Measurements from ENCODE around the gene MAP3K1.
A peak's percentile ranks its signal among the peaks of the same experiment; 100 is the strongest.

MAP3K1 gene

DNA sequence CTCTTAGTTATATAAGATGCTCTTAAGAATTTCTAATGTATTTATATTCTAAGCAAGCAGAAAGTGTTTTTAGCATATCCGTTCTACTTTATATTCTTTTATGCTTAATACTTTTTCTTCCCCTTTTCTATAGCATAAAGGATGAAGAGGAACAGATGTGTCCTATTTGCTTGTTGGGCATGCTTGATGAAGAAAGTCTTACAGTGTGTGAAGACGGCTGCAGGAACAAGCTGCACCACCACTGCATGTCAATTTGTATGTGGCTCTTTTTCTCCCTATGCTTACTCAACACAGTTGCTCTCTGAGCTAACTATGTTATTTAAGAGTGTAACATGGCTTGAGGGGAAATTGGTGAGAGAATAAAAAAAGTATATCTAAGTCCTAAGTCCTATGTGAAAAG lies 56.4 kb downstream of the MAP3K1 start:
- peaks cover 5 to 55% (median 28%) of the 10 kb centered on the region in 4 experiments for H3K36me3 ChIP-seq (ENCODE audit: control insufficient read depth in 4 of 4, insufficient read depth in 4 of 4, low read length in 3 of 4)
- ChIA-PET POLR2A (interaction anchor here (1.1 kb wide), 1 partner anchor 11 kb away, joined by 3 read pairs; no protein-coding TSS in a partner anchor), CTCF (interaction anchor here (2.5 kb wide), 1 partner anchor 10 kb away, joined by 5 read pairs; no protein-coding TSS in a partner anchor)
- H3K4me3 ChIP-seq (ENCODE audit: control insufficient read depth in 1 of 7, extremely low read depth in 1 of 7, insufficient read depth in 4 of 7, low read depth in 2 of 7, low read length in 6 of 7), result no peak overlapping the region
- peaks cover 0 to 39% (median 10%) of the 10 kb centered on the region in 4 experiments for H3K4me1 ChIP-seq (ENCODE audit: control extremely low read depth in 1 of 4, control insufficient read depth in 4 of 4, insufficient read depth in 4 of 4, low read length in 3 of 4)
- DNase-seq, result peak in 2 of 3 donors; percentile 74 to 80
- no peaks in the 10 kb centered on the region for H3K9me3 ChIP-seq (ENCODE audit: control extremely low read depth in 1 of 5, control insufficient read depth in 4 of 5, insufficient read depth in 2 of 5, low read depth in 1 of 5, low read length in 4 of 5)
- H3K27me3 ChIP-seq (replicated peaks in 2 of 5; ENCODE audit: control insufficient read depth in 4 of 5, insufficient read depth in 5 of 5, low read length in 4 of 5), result no peaks in the 10 kb centered on the region
- 20% methylated on average over 1 of the region's 2 CpGs for WGBS (ENCODE audit: insufficient coverage)
- H3K27ac ChIP-seq (ENCODE audit: insufficient read depth in 1 of 2, low read depth in 1 of 2, low read length in 2 of 2, poor library complexity in 1 of 2, severe bottlenecking in 2 of 2), result peak overlapping the region in 1 of 2 experiments; percentile 47

GRCh38 chr5:56873056-56873455 lies 57.7 kb downstream of the MAP3K1 start:
- DNase-seq, result no peak
- CTCF ChIA-PET, result interaction anchor here (2.5 kb wide), 1 partner anchor 11 kb away, joined by 5 read pairs; no protein-coding TSS in a partner anchor
- Histone ChIP-seq H3K27me3 (replicated peaks in 2 of 5; ENCODE audit: control insufficient read depth in 4 of 5, insufficient read depth in 5 of 5, low read length in 4 of 5) (no peaks in the 10 kb centered on the region), H3K4me1 (ENCODE audit: control extremely low read depth in 1 of 4, control insufficient read depth in 4 of 4, insufficient read depth in 4 of 4, low read length in 3 of 4) (peaks cover 0 to 48% (median 16%) of the 10 kb centered on the region in 4 experiments), H3K36me3 (ENCODE audit: control insufficient read depth in 4 of 4, insufficient read depth in 4 of 4, low read length in 3 of 4) (peaks cover 5 to 64% (median 26%) of the 10 kb centered on the region in 4 experiments), H3K4me3 (ENCODE audit: control insufficient read depth in 1 of 7, extremely low read depth in 1 of 7, insufficient read depth in 4 of 7, low read depth in 2 of 7, low read length in 6 of 7) (peak overlapping the region in 1 of 7 experiments; percentile 52), H3K27ac (ENCODE audit: insufficient read depth in 1 of 2, low read depth in 1 of 2, low read length in 2 of 2, poor library complexity in 1 of 2, severe bottlenecking in 2 of 2) (peak overlapping the region; percentile 37 to 63), H3K9me3 (ENCODE audit: control extremely low read depth in 1 of 5, control insufficient read depth in 4 of 5, insufficient read depth in 2 of 5, low read depth in 1 of 5, low read length in 4 of 5) (no peaks in the 10 kb centered on the region)
- 0% methylated on average over 2 of the region's 3 CpGs for WGBS (ENCODE audit: insufficient coverage)
- POLR2A ChIA-PET, result interaction anchor here (0.7 kb wide), 1 partner anchor 1804 kb away, joined by 3 read pairs; no protein-coding TSS in a partner anchor

GRCh38 chr5:56876327-56876726 lies 61.0 kb downstream of the MAP3K1 start:
- ChIA-PET CTCF (no interaction called here), POLR2A (no interaction called here)
- no peaks in the 10 kb centered on the region for H3K9me3 ChIP-seq (ENCODE audit: control extremely low read depth in 1 of 5, control insufficient read depth in 4 of 5, insufficient read depth in 2 of 5, low read depth in 1 of 5, low read length in 4 of 5)
- peak overlapping the region in 1 of 2 experiments; percentile 14 for H3K27ac ChIP-seq (ENCODE audit: insufficient read depth in 1 of 2, low read depth in 1 of 2, low read length in 2 of 2, poor library complexity in 1 of 2, severe bottlenecking in 2 of 2)
- 0% methylated on average over 1 of the region's 3 CpGs for WGBS (ENCODE audit: insufficient coverage)
- H3K4me3 ChIP-seq (ENCODE audit: control insufficient read depth in 1 of 7, extremely low read depth in 1 of 7, insufficient read depth in 4 of 7, low read depth in 2 of 7, low read length in 6 of 7), result no peak overlapping the region
- no peaks in the 10 kb centered on the region for H3K27me3 ChIP-seq (replicated peaks in 2 of 5; ENCODE audit: control insufficient read depth in 4 of 5, insufficient read depth in 5 of 5, low read length in 4 of 5)
- H3K4me1 ChIP-seq (ENCODE audit: control extremely low read depth in 1 of 4, control insufficient read depth in 4 of 4, insufficient read depth in 4 of 4, low read length in 3 of 4), result peaks cover 0 to 46% (median 16%) of the 10 kb centered on the region in 4 experiments
- peaks cover 10 to 66% (median 30%) of the 10 kb centered on the region in 4 experiments for H3K36me3 ChIP-seq (ENCODE audit: control insufficient read depth in 4 of 4, insufficient read depth in 4 of 4, low read length in 3 of 4)
- DNase-seq, result peak in 2 of 3 donors; percentile 29 to 33

- POLR2A ChIA-PET, result no interaction called here
- no peak overlapping the region for H3K4me3 ChIP-seq (ENCODE audit: control insufficient read depth in 1 of 7, extremely low read depth in 1 of 7, insufficient read depth in 4 of 7, low read depth in 2 of 7, low read length in 6 of 7)
- H3K9me3 ChIP-seq (ENCODE audit: control extremely low read depth in 1 of 5, control insufficient read depth in 4 of 5, insufficient read depth in 2 of 5, low read depth in 1 of 5, low read length in 4 of 5), result no peaks in the 10 kb centered on the region
- no peak overlapping the region for H3K27ac ChIP-seq (ENCODE audit: insufficient read depth in 1 of 2, low read depth in 1 of 2, low read length in 2 of 2, poor library complexity in 1 of 2, severe bottlenecking in 2 of 2)
- peaks cover 0 to 11% (median 7%) of the 10 kb centered on the region in 4 experiments for H3K4me1 ChIP-seq (ENCODE audit: control extremely low read depth in 1 of 4, control insufficient read depth in 4 of 4, insufficient read depth in 4 of 4, low read length in 3 of 4)
- CTCF ChIA-PET, result no interaction called here
- H3K36me3 ChIP-seq (ENCODE audit: control insufficient read depth in 4 of 4, insufficient read depth in 4 of 4, low read length in 3 of 4), result peaks cover 24 to 72% (median 47%) of the 10 kb centered on the region in 4 experiments
- 100% methylated on average over 5 of the region's 5 CpGs for WGBS (ENCODE audit: insufficient coverage)
- no peak for DNase-seq
- no peaks in the 10 kb centered on the region for H3K27me3 ChIP-seq (replicated peaks in 2 of 5; ENCODE audit: control insufficient read depth in 4 of 5, insufficient read depth in 5 of 5, low read length in 4 of 5)
These were observed 66.2 kb downstream of the MAP3K1 start for GRCh38 chr5:56881571-56881970.

DNA sequence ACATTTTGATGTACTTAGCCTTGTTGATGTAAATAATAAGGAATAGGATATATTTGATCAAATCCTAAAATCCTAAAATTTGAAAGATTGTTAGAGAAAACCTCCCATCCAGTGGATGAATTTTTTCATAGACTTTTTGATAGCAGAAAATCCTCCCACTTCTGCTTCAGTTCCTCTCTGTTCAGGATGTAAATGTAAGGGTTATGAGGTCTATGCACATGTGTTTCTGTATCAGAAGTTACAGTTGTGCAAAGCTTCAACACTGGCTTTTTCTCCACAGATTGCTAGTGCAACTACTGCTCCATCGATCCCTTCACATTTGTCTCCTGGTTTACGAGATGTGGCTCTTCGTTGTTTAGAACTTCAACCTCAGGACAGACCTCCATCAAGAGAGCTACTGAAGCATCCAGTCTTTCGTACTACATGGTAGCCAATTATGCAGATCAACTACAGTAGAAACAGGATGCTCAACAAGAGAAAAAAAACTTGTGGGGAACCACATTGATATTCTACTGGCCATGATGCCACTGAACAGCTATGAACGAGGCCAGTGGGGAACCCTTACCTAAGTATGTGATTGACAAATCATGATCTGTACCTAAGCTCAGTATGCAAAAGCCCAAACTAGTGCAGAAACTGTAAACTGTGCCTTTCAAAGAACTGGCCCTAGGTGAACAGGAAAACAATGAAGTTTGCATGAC lies 78.1 kb downstream of the MAP3K1 start:
- ChIA-PET CTCF (interaction anchor here (0.8 to 1.4 kb wide), 3 partner anchors 11 to 42 kb away, joined by 3 to 4 read pairs (median 3); no protein-coding TSS in a partner anchor), POLR2A (interaction anchor here (0.6 kb wide), 1 partner anchor 565 kb away, joined by 6 read pairs; no protein-coding TSS in a partner anchor)
- Histone ChIP-seq H3K27ac (ENCODE audit: insufficient read depth in 1 of 2, low read depth in 1 of 2, low read length in 2 of 2, poor library complexity in 1 of 2, severe bottlenecking in 2 of 2) (no peak overlapping the region), H3K36me3 (ENCODE audit: control insufficient read depth in 4 of 4, insufficient read depth in 4 of 4, low read length in 3 of 4) (peaks cover 10 to 47% (median 34%) of the 10 kb centered on the region in 4 experiments), H3K4me1 (ENCODE audit: control extremely low read depth in 1 of 4, control insufficient read depth in 4 of 4, insufficient read depth in 4 of 4, low read length in 3 of 4) (no peaks in the 10 kb centered on the region), H3K27me3 (replicated peaks in 2 of 5; ENCODE audit: control insufficient read depth in 4 of 5, insufficient read depth in 5 of 5, low read length in 4 of 5) (no peaks in the 10 kb centered on the region), H3K4me3 (ENCODE audit: control insufficient read depth in 1 of 7, extremely low read depth in 1 of 7, insufficient read depth in 4 of 7, low read depth in 2 of 7, low read length in 6 of 7) (no peak overlapping the region), H3K9me3 (ENCODE audit: control extremely low read depth in 1 of 5, control insufficient read depth in 4 of 5, insufficient read depth in 2 of 5, low read depth in 1 of 5, low read length in 4 of 5) (no peaks in the 10 kb centered on the region)
- 96% methylated on average over 5 of the region's 5 CpGs for WGBS (ENCODE audit: insufficient coverage)
- no peak for DNase-seq

DNA sequence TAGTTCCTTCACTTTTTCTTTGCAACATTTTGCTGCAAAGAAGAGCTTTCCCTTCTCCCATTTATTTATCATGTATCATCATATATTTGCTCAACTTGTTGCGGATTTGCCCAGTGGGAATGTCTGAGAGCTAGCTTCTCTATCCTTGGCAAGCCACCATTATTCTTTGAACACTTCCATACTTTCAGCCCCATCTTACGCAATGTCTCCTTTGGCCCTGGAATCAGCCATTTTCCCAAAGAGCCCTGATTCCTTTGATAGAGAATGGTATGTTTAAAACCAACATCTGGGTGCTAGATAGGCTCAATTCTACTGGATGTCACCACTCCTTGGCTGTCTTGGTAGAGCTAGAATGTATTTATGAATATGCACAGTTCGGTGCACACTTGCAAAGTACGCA lies 81.4 kb downstream of the MAP3K1 start:
- Histone ChIP-seq H3K4me1 (ENCODE audit: control extremely low read depth in 1 of 4, control insufficient read depth in 4 of 4, insufficient read depth in 4 of 4, low read length in 3 of 4) (peaks cover 0 to 5% (median 2%) of the 10 kb centered on the region in 4 experiments), H3K27ac (ENCODE audit: insufficient read depth in 1 of 2, low read depth in 1 of 2, low read length in 2 of 2, poor library complexity in 1 of 2, severe bottlenecking in 2 of 2) (no peak overlapping the region), H3K4me3 (ENCODE audit: control insufficient read depth in 1 of 7, extremely low read depth in 1 of 7, insufficient read depth in 4 of 7, low read depth in 2 of 7, low read length in 6 of 7) (no peak overlapping the region), H3K9me3 (ENCODE audit: control extremely low read depth in 1 of 5, control insufficient read depth in 4 of 5, insufficient read depth in 2 of 5, low read depth in 1 of 5, low read length in 4 of 5) (no peaks in the 10 kb centered on the region), H3K36me3 (ENCODE audit: control insufficient read depth in 4 of 4, insufficient read depth in 4 of 4, low read length in 3 of 4) (peaks cover 8 to 20% (median 18%) of the 10 kb centered on the region in 4 experiments), H3K27me3 (replicated peaks in 2 of 5; ENCODE audit: control insufficient read depth in 4 of 5, insufficient read depth in 5 of 5, low read length in 4 of 5) (no peaks in the 10 kb centered on the region)
- CTCF ChIA-PET, result interaction anchor here (2.1 to 3.8 kb wide), 2 partner anchors 241 to 626 kb away, joined by 6 to 17 read pairs; no protein-coding TSS in a partner anchor
- WGBS (ENCODE audit: insufficient coverage), result 95% methylated on average over 3 of the region's 4 CpGs
- no peak for DNase-seq
- POLR2A ChIA-PET, result no interaction called here

GRCh38 chr5:56898213-56898612 lies 82.9 kb downstream of the MAP3K1 start:
- peaks cover 8 to 19% (median 17%) of the 10 kb centered on the region in 4 experiments for H3K36me3 ChIP-seq (ENCODE audit: control insufficient read depth in 4 of 4, insufficient read depth in 4 of 4, low read length in 3 of 4)
- H3K4me1 ChIP-seq (ENCODE audit: control extremely low read depth in 1 of 4, control insufficient read depth in 4 of 4, insufficient read depth in 4 of 4, low read length in 3 of 4), result peaks cover 0 to 5% (median 2%) of the 10 kb centered on the region in 4 experiments
- no peak overlapping the region for H3K27ac ChIP-seq (ENCODE audit: insufficient read depth in 1 of 2, low read depth in 1 of 2, low read length in 2 of 2, poor library complexity in 1 of 2, severe bottlenecking in 2 of 2)
- DNase-seq, result no peak
- H3K4me3 ChIP-seq (ENCODE audit: control insufficient read depth in 1 of 7, extremely low read depth in 1 of 7, insufficient read depth in 4 of 7, low read depth in 2 of 7, low read length in 6 of 7), result no peak overlapping the region
- POLR2A ChIA-PET, result no interaction called here
- CTCF ChIA-PET, result interaction anchor here (1.2 to 3.8 kb wide), 3 partner anchors 240 to 633 kb away, joined by 3 to 17 read pairs (median 6); no protein-coding TSS in a partner anchor
- no peaks in the 10 kb centered on the region for H3K9me3 ChIP-seq (ENCODE audit: control extremely low read depth in 1 of 5, control insufficient read depth in 4 of 5, insufficient read depth in 2 of 5, low read depth in 1 of 5, low read length in 4 of 5)
- no peaks in the 10 kb centered on the region for H3K27me3 ChIP-seq (replicated peaks in 2 of 5; ENCODE audit: control insufficient read depth in 4 of 5, insufficient read depth in 5 of 5, low read length in 4 of 5)
- WGBS (ENCODE audit: insufficient coverage), result 100% methylated on average over 1 of the region's 4 CpGs

Data from common myeloid progenitor, CD34-positive (primary cell).